ENCODE results near the gene MYH1. TPM values are rescaled to one million over a fixed set of nuclear protein-coding genes. Genes with fewer than 3 reads are reported as not detected.

The MYH1 gene
- total and polyA plus RNA-seq, 2 experiments from 2014 or later, result not detected

DNA sequence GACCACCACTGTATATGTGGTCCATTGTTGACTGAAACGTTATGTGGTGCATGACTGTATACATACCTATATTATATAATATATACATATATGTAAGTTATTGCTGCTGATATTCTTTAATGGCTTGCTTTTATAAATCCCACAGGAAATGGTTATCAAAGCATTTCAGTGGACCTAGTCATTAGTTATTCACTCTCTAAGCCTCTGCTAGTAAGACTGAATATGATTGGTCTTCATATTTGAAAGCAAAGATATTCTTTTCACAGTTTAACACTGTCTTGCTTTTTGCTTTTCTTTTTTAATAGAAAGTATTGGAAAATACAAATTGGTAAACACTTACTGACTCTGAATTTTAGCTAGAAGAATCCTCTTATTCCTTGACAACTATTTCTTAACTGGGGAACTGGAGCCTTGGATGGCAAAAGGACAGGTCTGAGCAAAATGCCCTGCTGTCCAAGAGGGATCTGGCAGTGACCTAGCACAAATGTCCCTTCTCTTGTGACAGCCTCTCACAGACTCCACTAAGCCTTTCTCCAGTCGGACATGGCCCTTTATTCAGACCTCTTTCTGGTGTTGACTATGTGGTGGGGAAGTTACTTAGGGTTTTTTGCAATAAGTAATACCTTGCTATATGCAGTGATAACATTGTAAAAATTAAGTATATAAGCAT, 45.8 kb upstream of the MYH1 start:
- no peak overlapping the region for H2AFZ ChIP-seq
- H3K9me2 ChIP-seq (ENCODE audit: insufficient read depth), result no peaks in the 10 kb centered on the region
- no peaks in the 10 kb centered on the region for H3K4me1 ChIP-seq (ENCODE audit: insufficient read depth)
- H3K27ac ChIP-seq (ENCODE audit: low read depth), result no peak overlapping the region
- no peaks in the 10 kb centered on the region for H3K9me3 Mint-ChIP-seq
- H3K4me2 ChIP-seq, result no peak overlapping the region
- no peak for ATAC-seq
- no peak overlapping the region for H3K4me3 Mint-ChIP-seq
- H3K27me3 Mint-ChIP-seq (ENCODE audit: insufficient read depth, low read depth, poor library complexity), result peaks cover 2% of the 10 kb centered on the region
- H3K79me2 ChIP-seq (replicated peaks; ENCODE audit: insufficient read depth), result no peaks in the 10 kb centered on the region
- no peaks in the 10 kb centered on the region for H3K36me3 Mint-ChIP-seq (ENCODE audit: low read depth)
- no peaks in the 10 kb centered on the region for H3F3A ChIP-seq (replicated peaks; ENCODE audit: low read depth)
- H3K27me3 ChIP-seq (ENCODE audit: insufficient read depth), result no peaks in the 10 kb centered on the region
- H3K4me1 Mint-ChIP-seq, result 0 out of 3 replicates have a peak, but pooled peaks cover 3% of the 10 kb centered on the region
- H3K27ac Mint-ChIP-seq, result no peak overlapping the region
- no peak for DNase-seq (ENCODE audit: low spot score)
- TF ChIP-seq ZNF114 (CRISPR knock-in tag; IDR thresholded peaks at IDR 0.05) (no peak), POLR2AphosphoS5 (IDR thresholded peaks at IDR 0.05; ENCODE audit: low read depth) (no peak), STAT1 (IDR thresholded peaks at IDR 0.05; ENCODE audit: unreplicated experiment) (no peak), JUNB (IDR thresholded peaks at IDR 0.05; ENCODE audit: unreplicated experiment) (no peak), CREB1 (CRISPR knock-in tag; IDR thresholded peaks at IDR 0.05; ENCODE audit: low read depth) (no peak), EZH2phosphoT487 (IDR thresholded peaks at IDR 0.05; ENCODE audit: unreplicated experiment) (no peak), ZNF331 (CRISPR knock-in tag; IDR thresholded peaks at IDR 0.05; ENCODE audit: low read depth) (no peak), EZH2 (IDR thresholded peaks at IDR 0.05; ENCODE audit: low read depth, unreplicated experiment) (no peak), NANOG (IDR thresholded peaks at IDR 0.05; ENCODE audit: borderline replicate concordance) (no peak)
- TF ChIP-seq, protein P1, sequence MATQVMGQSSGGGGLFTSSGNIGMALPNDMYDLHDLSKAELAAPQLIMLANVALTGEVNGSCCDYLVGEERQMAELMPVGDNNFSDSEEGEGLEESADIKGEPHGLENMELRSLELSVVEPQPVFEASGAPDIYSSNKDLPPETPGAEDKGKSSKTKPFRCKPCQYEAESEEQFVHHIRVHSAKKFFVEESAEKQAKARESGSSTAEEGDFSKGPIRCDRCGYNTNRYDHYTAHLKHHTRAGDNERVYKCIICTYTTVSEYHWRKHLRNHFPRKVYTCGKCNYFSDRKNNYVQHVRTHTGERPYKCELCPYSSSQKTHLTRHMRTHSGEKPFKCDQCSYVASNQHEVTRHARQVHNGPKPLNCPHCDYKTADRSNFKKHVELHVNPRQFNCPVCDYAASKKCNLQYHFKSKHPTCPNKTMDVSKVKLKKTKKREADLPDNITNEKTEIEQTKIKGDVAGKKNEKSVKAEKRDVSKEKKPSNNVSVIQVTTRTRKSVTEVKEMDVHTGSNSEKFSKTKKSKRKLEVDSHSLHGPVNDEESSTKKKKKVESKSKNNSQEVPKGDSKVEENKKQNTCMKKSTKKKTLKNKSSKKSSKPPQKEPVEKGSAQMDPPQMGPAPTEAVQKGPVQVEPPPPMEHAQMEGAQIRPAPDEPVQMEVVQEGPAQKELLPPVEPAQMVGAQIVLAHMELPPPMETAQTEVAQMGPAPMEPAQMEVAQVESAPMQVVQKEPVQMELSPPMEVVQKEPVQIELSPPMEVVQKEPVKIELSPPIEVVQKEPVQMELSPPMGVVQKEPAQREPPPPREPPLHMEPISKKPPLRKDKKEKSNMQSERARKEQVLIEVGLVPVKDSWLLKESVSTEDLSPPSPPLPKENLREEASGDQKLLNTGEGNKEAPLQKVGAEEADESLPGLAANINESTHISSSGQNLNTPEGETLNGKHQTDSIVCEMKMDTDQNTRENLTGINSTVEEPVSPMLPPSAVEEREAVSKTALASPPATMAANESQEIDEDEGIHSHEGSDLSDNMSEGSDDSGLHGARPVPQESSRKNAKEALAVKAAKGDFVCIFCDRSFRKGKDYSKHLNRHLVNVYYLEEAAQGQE (IDR thresholded peaks at IDR 0.05; ENCODE audit: unreplicated experiment), result no peak
- TF ChIP-seq, protein P2, sequence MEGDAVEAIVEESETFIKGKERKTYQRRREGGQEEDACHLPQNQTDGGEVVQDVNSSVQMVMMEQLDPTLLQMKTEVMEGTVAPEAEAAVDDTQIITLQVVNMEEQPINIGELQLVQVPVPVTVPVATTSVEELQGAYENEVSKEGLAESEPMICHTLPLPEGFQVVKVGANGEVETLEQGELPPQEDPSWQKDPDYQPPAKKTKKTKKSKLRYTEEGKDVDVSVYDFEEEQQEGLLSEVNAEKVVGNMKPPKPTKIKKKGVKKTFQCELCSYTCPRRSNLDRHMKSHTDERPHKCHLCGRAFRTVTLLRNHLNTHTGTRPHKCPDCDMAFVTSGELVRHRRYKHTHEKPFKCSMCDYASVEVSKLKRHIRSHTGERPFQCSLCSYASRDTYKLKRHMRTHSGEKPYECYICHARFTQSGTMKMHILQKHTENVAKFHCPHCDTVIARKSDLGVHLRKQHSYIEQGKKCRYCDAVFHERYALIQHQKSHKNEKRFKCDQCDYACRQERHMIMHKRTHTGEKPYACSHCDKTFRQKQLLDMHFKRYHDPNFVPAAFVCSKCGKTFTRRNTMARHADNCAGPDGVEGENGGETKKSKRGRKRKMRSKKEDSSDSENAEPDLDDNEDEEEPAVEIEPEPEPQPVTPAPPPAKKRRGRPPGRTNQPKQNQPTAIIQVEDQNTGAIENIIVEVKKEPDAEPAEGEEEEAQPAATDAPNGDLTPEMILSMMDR (conservative IDR thresholded peaks at IDR 0.05; ENCODE audit: low read depth in 2 of 2), result no peak
- TF ChIP-seq, protein P3, sequence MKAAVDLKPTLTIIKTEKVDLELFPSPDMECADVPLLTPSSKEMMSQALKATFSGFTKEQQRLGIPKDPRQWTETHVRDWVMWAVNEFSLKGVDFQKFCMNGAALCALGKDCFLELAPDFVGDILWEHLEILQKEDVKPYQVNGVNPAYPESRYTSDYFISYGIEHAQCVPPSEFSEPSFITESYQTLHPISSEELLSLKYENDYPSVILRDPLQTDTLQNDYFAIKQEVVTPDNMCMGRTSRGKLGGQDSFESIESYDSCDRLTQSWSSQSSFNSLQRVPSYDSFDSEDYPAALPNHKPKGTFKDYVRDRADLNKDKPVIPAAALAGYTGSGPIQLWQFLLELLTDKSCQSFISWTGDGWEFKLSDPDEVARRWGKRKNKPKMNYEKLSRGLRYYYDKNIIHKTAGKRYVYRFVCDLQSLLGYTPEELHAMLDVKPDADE (IDR thresholded peaks at IDR 0.05), result no peak
- TF ChIP-seq, protein P4, sequence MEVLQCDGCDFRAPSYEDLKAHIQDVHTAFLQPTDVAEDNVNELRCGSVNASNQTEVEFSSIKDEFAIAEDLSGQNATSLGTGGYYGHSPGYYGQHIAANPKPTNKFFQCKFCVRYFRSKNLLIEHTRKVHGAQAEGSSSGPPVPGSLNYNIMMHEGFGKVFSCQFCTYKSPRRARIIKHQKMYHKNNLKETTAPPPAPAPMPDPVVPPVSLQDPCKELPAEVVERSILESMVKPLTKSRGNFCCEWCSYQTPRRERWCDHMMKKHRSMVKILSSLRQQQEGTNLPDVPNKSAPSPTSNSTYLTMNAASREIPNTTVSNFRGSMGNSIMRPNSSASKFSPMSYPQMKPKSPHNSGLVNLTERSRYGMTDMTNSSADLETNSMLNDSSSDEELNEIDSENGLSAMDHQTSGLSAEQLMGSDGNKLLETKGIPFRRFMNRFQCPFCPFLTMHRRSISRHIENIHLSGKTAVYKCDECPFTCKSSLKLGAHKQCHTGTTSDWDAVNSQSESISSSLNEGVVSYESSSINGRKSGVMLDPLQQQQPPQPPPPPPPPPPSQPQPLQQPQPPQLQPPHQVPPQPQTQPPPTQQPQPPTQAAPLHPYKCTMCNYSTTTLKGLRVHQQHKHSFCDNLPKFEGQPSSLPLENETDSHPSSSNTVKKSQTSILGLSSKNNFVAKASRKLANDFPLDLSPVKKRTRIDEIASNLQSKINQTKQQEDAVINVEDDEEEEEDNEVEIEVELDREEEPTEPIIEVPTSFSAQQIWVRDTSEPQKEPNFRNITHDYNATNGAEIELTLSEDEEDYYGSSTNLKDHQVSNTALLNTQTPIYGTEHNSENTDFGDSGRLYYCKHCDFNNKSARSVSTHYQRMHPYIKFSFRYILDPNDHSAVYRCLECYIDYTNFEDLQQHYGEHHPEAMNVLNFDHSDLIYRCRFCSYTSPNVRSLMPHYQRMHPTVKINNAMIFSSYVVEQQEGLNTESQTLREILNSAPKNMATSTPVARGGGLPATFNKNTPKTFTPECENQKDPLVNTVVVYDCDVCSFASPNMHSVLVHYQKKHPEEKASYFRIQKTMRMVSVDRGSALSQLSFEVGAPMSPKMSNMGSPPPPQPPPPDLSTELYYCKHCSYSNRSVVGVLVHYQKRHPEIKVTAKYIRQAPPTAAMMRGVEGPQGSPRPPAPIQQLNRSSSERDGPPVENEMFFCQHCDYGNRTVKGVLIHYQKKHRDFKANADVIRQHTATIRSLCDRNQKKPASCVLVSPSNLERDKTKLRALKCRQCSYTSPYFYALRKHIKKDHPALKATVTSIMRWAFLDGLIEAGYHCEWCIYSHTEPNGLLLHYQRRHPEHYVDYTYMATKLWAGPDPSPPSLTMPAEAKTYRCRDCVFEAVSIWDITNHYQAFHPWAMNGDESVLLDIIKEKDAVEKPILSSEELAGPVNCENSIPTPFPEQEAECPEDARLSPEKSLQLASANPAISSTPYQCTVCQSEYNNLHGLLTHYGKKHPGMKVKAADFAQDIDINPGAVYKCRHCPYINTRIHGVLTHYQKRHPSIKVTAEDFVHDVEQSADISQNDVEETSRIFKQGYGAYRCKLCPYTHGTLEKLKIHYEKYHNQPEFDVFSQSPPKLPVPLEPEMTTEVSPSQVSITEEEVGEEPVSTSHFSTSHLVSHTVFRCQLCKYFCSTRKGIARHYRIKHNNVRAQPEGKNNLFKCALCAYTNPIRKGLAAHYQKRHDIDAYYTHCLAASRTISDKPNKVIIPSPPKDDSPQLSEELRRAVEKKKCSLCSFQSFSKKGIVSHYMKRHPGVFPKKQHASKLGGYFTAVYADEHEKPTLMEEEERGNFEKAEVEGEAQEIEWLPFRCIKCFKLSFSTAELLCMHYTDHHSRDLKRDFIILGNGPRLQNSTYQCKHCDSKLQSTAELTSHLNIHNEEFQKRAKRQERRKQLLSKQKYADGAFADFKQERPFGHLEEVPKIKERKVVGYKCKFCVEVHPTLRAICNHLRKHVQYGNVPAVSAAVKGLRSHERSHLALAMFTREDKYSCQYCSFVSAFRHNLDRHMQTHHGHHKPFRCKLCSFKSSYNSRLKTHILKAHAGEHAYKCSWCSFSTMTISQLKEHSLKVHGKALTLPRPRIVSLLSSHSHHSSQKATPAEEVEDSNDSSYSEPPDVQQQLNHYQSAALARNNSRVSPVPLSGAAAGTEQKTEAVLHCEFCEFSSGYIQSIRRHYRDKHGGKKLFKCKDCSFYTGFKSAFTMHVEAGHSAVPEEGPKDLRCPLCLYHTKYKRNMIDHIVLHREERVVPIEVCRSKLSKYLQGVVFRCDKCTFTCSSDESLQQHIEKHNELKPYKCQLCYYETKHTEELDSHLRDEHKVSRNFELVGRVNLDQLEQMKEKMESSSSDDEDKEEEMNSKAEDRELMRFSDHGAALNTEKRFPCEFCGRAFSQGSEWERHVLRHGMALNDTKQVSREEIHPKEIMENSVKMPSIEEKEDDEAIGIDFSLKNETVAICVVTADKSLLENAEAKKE (CRISPR knock-in tag; IDR thresholded peaks at IDR 0.05), result no peak
- no peaks in the 10 kb centered on the region for H4K20me1 ChIP-seq (replicated peaks; ENCODE audit: insufficient read depth)
- H3K4me3 ChIP-seq, result no peak overlapping the region
- H3K36me3 ChIP-seq (ENCODE audit: insufficient read depth), result no peaks in the 10 kb centered on the region
